MM.1S (cell line): ENCODE data around the gene MACROD2.
A peak's percentile ranks its signal among the peaks of the same experiment; 100 is the strongest.

Experiments used
- DNase-seq: peaks from one replicate; pipeline ENCODE4 v3.0.0-alpha.2; 2015
- H2AFZ ChIP-seq: fragments of 300-600 bp; sonication (generic); 2 replicates; pipeline ENCODE4 v1.6.0; 2016; ENCODE audit warnings: antibody characterized with exemption, low read length
- H3F3A ChIP-seq: fragments of 300-600 bp; sonication (generic); 2 replicates; pipeline ENCODE4 v1.6.1; 2016; ENCODE audit warnings: mild to moderate bottlenecking, antibody characterized with exemption, low read length, moderate library complexity, mixed read lengths; ENCODE audit not compliant: insufficient read depth
- H3K27ac ChIP-seq: fragments of 300-600 bp; sonication (generic); 2 replicates; pipeline ENCODE4 v1.5.1; 2016; ENCODE audit warnings: mild to moderate bottlenecking, low read length
- H3K27me3 ChIP-seq: fragments of 300-600 bp; sonication (generic); replicated peaks from 2 replicates; pipeline ENCODE4 v1.6.0; 2016; ENCODE audit warnings: low read length; ENCODE audit not compliant: insufficient read depth
- H3K36me3 ChIP-seq: fragments of 300-600 bp; sonication (generic); replicated peaks from 2 replicates; pipeline ENCODE4 v1.6.1; 2016; ENCODE audit warnings: mild to moderate bottlenecking, low read length, mixed read lengths; ENCODE audit not compliant: insufficient read depth
- H3K4me1 ChIP-seq: fragments of 300-600 bp; sonication (generic); 2 replicates; pipeline ENCODE4 v1.6.1; 2016; ENCODE audit warnings: low read length, mixed read lengths
- H3K4me2 ChIP-seq: fragments of 300-600 bp; sonication (generic); 2 replicates; pipeline ENCODE4 v1.6.0; 2016; ENCODE audit warnings: low read depth, low read length
- H3K4me3 ChIP-seq: fragments of 300-600 bp; sonication (generic); 2 replicates; pipeline ENCODE4 v1.5.1; 2016; ENCODE audit warnings: low read length, mixed read lengths
- H3K79me2 ChIP-seq: fragments of 300-600 bp; sonication (generic); 2 replicates; pipeline ENCODE4 v1.6.1; 2016; ENCODE audit warnings: mixed run types, low read length, mixed read lengths
- H3K9ac ChIP-seq: fragments of 300-600 bp; sonication (generic); 2 replicates; pipeline ENCODE4 v1.6.1; 2016; ENCODE audit warnings: low read length, mixed read lengths
- H3K9me2 ChIP-seq: fragments of 300-600 bp; sonication (generic); replicated peaks from 2 replicates; pipeline ENCODE4 v1.6.1; 2016; ENCODE audit warnings: mild to moderate bottlenecking, low read length, mixed read lengths; ENCODE audit not compliant: insufficient read depth
- H3K9me3 ChIP-seq: fragments of 300-600 bp; sonication (generic); replicated peaks from 2 replicates; pipeline ENCODE4 v1.6.1; 2016; ENCODE audit warnings: mild to moderate bottlenecking, low read length, mixed read lengths; ENCODE audit not compliant: insufficient read depth
- H4K20me1 ChIP-seq: fragments of 300-600 bp; sonication (generic); 2 replicates; pipeline ENCODE4 v1.6.1; 2016; ENCODE audit warnings: mild to moderate bottlenecking, low read length, moderate library complexity, mixed read lengths; ENCODE audit not compliant: insufficient read depth
- CTCF ChIP-seq: fragments of 300-600 bp; sonication (generic); IDR thresholded peaks from 2 replicates; pipeline ENCODE4 v1.5.1; 2016; ENCODE audit warnings: antibody characterized with exemption, low read length, mixed read lengths
- EZH2 ChIP-seq: fragments of 300-600 bp; sonication (generic); optimal IDR thresholded peaks from 2 replicates; pipeline ENCODE3; 2017; ENCODE audit warnings: low read depth, mild to moderate bottlenecking, antibody characterized with exemption, low read length, mixed read lengths
- EZH2phosphoT487 ChIP-seq: fragments of 300-600 bp; sonication (generic); IDR thresholded peaks from 2 replicates; pipeline ENCODE4 v1.6.1; 2018; ENCODE audit warnings: antibody characterized with exemption, low read length

Gene MACROD2

DNA sequence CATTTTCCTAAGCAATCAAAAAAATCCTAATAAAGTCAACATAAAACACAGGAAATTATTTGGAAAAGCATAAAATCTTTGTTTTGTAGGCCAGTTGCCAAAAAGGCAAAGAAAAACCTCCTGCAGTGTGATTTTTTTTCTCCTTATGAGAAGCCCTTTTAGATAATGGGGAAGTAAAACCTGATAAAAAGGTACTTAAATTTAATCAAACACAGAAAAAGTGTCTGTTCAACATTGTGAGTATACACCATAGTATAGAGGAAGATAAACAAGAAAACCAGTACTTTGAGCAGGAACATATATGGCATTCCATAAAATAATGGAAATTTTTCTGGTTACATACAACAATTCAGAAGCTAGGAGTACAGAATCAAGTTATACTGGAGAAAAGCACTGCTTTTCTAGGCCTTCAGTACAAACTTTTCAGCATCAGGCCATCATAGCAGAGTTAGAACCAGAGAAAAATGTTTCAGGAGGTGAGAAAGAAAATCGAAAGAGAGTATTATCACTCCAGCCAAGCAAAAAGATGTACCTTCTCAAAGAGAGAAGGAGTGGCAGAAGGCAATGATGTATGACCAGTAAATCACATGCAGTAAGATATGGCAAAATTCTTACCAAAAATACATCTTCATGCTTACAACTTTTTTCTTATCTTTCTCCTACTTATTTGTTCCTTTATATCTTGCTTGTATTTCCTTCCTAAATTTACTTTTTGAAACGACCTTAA is 2083.0 kb downstream of the MACROD2 start:
- H3K27ac ChIP-seq, result no peak overlapping the region
- no peaks in the 10 kb centered on the region for H3K9me2 ChIP-seq
- no peak overlapping the region for H3K9ac ChIP-seq
- DNase-seq, result no peak
- H3K4me2 ChIP-seq, result no peak overlapping the region
- H3K4me1 ChIP-seq, result peaks cover 20% of the 10 kb centered on the region
- H3F3A ChIP-seq, result peaks cover 13% of the 10 kb centered on the region
- no peaks in the 10 kb centered on the region for H3K79me2 ChIP-seq
- H4K20me1 ChIP-seq, result no peaks in the 10 kb centered on the region
- no peak overlapping the region for H2AFZ ChIP-seq
- TF ChIP-seq CTCF (no peak), EZH2phosphoT487 (no peak), EZH2 (no peak)
- no peaks in the 10 kb centered on the region for H3K36me3 ChIP-seq
- no peaks in the 10 kb centered on the region for H3K27me3 ChIP-seq
- no peak overlapping the region for H3K4me3 ChIP-seq
- no peaks in the 10 kb centered on the region for H3K9me3 ChIP-seq

DNA sequence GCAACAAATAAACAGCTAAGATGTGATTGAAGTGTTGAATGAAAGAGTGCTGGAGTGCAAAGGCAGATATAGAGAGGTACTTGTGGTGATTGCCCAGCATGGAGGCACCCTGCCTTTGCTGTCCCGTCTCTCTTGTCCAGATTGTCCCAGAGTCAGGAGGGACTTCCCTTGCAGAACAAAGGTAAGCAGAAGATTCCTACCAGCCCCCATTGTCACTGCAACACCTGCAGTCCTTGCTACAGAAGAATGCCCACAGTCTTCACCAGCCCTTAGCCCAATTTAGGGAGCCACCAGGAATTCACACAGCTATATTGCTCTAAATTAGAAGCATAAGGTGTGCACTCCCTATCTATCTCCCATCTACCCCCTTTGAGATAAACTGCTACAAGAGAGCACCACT is 2086.1 kb downstream of the MACROD2 start:
- H3K36me3 ChIP-seq, result no peaks in the 10 kb centered on the region

GRCh38 chr20:16082051-16082550 is 2086.8 kb downstream of the MACROD2 start:
- peak overlapping the region; percentile 66; the same call in 1 of the 2 replicates for H3K4me2 ChIP-seq
- no peaks in the 10 kb centered on the region for H3K79me2 ChIP-seq
- 0 out of 2 replicates have a peak overlapping the region, but pooled peaks have one; percentile 24 for H2AFZ ChIP-seq
- H3K9me3 ChIP-seq, result no peaks in the 10 kb centered on the region
- H3F3A ChIP-seq, result peaks cover 13% of the 10 kb centered on the region
- DNase-seq, result no peak
- H3K9me2 ChIP-seq, result no peaks in the 10 kb centered on the region
- no peaks in the 10 kb centered on the region for H4K20me1 ChIP-seq
- no peaks in the 10 kb centered on the region for H3K36me3 ChIP-seq
- no peaks in the 10 kb centered on the region for H3K27me3 ChIP-seq
- H3K27ac ChIP-seq, result no peak overlapping the region
- no peak overlapping the region for H3K9ac ChIP-seq
- H3K4me1 ChIP-seq, result peaks cover 26% of the 10 kb centered on the region
- no peak overlapping the region for H3K4me3 ChIP-seq
- TF ChIP-seq CTCF, result no peak
- no peak for TF ChIP-seq EZH2
- no peak for TF ChIP-seq EZH2phosphoT487

More for the DNA sequence above, 2086.1 kb downstream of the MACROD2 start:
- Histone ChIP-seq H3K27me3 (no peaks in the 10 kb centered on the region), H3K9me2 (no peaks in the 10 kb centered on the region), H3K9ac (no peak overlapping the region), H3K27ac (peak overlapping the region; percentile 52; the same call in 1 of the 2 replicates), H3K4me2 (peak overlapping the region; percentile 66), H3F3A (peaks cover 13% of the 10 kb centered on the region), H3K79me2 (no peaks in the 10 kb centered on the region), H2AFZ (peak overlapping the region; percentile 24; the same call in 1 of the 2 replicates), H3K4me3 (peak overlapping the region; percentile 5; the same call in 1 of the 2 replicates), H3K4me1 (peaks cover 26% of the 10 kb centered on the region), H4K20me1 (no peaks in the 10 kb centered on the region), H3K9me3 (no peaks in the 10 kb centered on the region)
- no peak for DNase-seq
- TF ChIP-seq CTCF (no peak), EZH2 (no peak), EZH2phosphoT487 (no peak)
